ENCODE data around the gene LCORL.

GRCh38 chr4:17816142-17816541, 205.4 kb downstream of the LCORL start:
- no peak for TF ChIP-seq CTCF (IDR thresholded peaks at IDR 0.05)
- no peak for TF ChIP-seq POLR2A (IDR thresholded peaks at IDR 0.05)

Measured in breast epithelium (tissue), 3 donors.